Astrocyte (in vitro differentiated cells and primary cell): Measurements from ENCODE around the gene LMBRD1. TPM values are rescaled to one million over a fixed set of nuclear protein-coding genes. Genes with fewer than 3 reads are reported as not detected.

ENCODE experiments used
- DNase-seq: peaks from one replicate; pipeline ENCODE4 v3.0.0-alpha.2; 2010; ENCODE audit warnings: low read depth
- FAIRE-seq: peaks from 2 replicates; lab custom pipeline; 2011; peaks lifted over from hg19 to GRCh38; lab: Jason Lieb, UNC
- H2AFZ ChIP-seq: 2 replicates; pipeline ENCODE4 v1.6.0; 2012; ENCODE audit warnings: low read depth, low read length, inconsistent platforms
- H3K27ac ChIP-seq: 2 replicates; pipeline ENCODE4 v1.5.1; 2011; ENCODE audit warnings: low read depth, low read length, inconsistent platforms
- H3K27me3 ChIP-seq: 2 replicates; pipeline ENCODE4 v1.6.0; 2011; ENCODE audit warnings: low read length, inconsistent platforms; ENCODE audit not compliant: insufficient read depth
- H3K36me3 ChIP-seq: 2 replicates; pipeline ENCODE4 v1.5.1; 2011; ENCODE audit warnings: low read length, inconsistent platforms; ENCODE audit not compliant: insufficient read depth
- H3K4me1 ChIP-seq: 2 replicates; pipeline ENCODE4 v1.5.1; 2011; ENCODE audit warnings: low read length, inconsistent platforms; ENCODE audit not compliant: insufficient read depth
- H3K4me2 ChIP-seq: 2 replicates; pipeline ENCODE4 v1.6.0; 2012; ENCODE audit warnings: low read length, inconsistent platforms
- H3K4me3 ChIP-seq: 2 replicates; pipeline ENCODE4 v1.5.1; 2011; ENCODE audit warnings: low read depth, mild to moderate bottlenecking, low read length, inconsistent platforms; ENCODE audit not compliant: insufficient read depth
- H3K79me2 ChIP-seq: 2 replicates; pipeline ENCODE4 v1.6.0; 2012; ENCODE audit warnings: mild to moderate bottlenecking, low read length, inconsistent platforms; ENCODE audit not compliant: insufficient read depth
- H3K9ac ChIP-seq: 2 replicates; pipeline ENCODE4 v1.6.0; 2012; ENCODE audit warnings: mild to moderate bottlenecking, low read length, inconsistent platforms
- H3K9me3 ChIP-seq: 2 replicates; pipeline ENCODE4 v1.5.1; 2012; ENCODE audit warnings: low read depth, mild to moderate bottlenecking, low read length, inconsistent platforms; ENCODE audit not compliant: insufficient read depth
- H4K20me1 ChIP-seq: 2 replicates; pipeline ENCODE4 v1.6.0; 2012; ENCODE audit warnings: low read length, inconsistent platforms; ENCODE audit not compliant: insufficient read depth
- H3K27ac Mint-ChIP-seq: one replicate; pipeline ENCODE4 v1.8.0; 2021; ENCODE audit warnings: mild to moderate bottlenecking, mixed read lengths; ENCODE audit not compliant: unreplicated experiment
- H3K27me3 Mint-ChIP-seq: one replicate; pipeline ENCODE4 v1.8.0; 2021; ENCODE audit warnings: low read depth, mixed read lengths; ENCODE audit not compliant: unreplicated experiment
- H3K36me3 Mint-ChIP-seq: one replicate; pipeline ENCODE4 v1.8.0; 2021; ENCODE audit warnings: low read depth, mixed read lengths; ENCODE audit not compliant: unreplicated experiment
- H3K4me1 Mint-ChIP-seq: one replicate; pipeline ENCODE4 v1.8.0; 2021; ENCODE audit warnings: low read depth, mixed read lengths; ENCODE audit not compliant: unreplicated experiment
- H3K4me3 Mint-ChIP-seq: one replicate; pipeline ENCODE4 v1.8.0; 2021; ENCODE audit warnings: mild to moderate bottlenecking, moderate library complexity, mixed read lengths; ENCODE audit not compliant: unreplicated experiment
- H3K9me3 Mint-ChIP-seq: one replicate; pipeline ENCODE4 v1.8.0; 2021; ENCODE audit warnings: mild to moderate bottlenecking, mixed read lengths; ENCODE audit not compliant: unreplicated experiment
- EZH2 ChIP-seq: IDR thresholded peaks from 2 replicates; pipeline ENCODE4 v1.6.1; 2012; ENCODE audit warnings: mild to moderate bottlenecking, low read length, inconsistent platforms; ENCODE audit not compliant: insufficient read depth
- total RNA-seq: library from RNA; stranded (reverse); gene quantifications from 2 replicates; pipeline ENCODE4 v1.2.1, GENCODE V29; 2021
- TF ChIP-seq, protein P1 (sequence below): IDR thresholded peaks from 2 replicates; pipeline ENCODE4 v1.5.1; 2011; ENCODE audit warnings: low read depth, mild to moderate bottlenecking, inconsistent platforms, low read length, moderate library complexity; ENCODE audit not compliant: insufficient read depth

The LMBRD1 gene
- total RNA-seq, 1 donor from 2014 or later = 22.0 TPM

DNA sequence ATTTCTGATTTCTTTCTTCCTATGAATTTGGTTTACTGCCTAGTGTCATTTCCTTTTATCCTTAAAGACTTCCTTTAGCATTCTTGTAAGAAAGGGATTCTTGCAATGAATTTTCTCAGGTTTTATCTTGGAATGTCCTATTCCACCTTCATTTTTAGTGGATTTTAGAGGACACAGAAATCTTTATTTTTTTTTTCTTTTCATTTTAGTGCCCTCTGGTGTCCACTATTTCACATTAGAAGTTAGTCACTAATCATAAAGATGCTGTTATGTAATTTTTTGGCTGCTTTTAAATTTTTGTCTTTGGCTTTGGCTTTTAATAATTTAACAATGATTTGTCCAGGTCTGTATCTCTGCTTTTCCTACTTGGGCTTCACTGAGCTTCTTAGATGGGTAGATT is 28.1 kb downstream of the LMBRD1 start:
- no peaks in the 10 kb centered on the region for H3K9me3 ChIP-seq
- H3K27me3 Mint-ChIP-seq = no peaks in the 10 kb centered on the region
- no peaks in the 10 kb centered on the region for H3K79me2 ChIP-seq
- H3K4me3 Mint-ChIP-seq = no peak overlapping the region
- peaks cover 7% of the 10 kb centered on the region for H3K4me1 Mint-ChIP-seq
- no peaks in the 10 kb centered on the region for H3K36me3 Mint-ChIP-seq
- no peaks in the 10 kb centered on the region for H3K27me3 ChIP-seq
- H3K27ac Mint-ChIP-seq = no peak overlapping the region
- FAIRE-seq = no peak
- H3K27ac ChIP-seq = no peak overlapping the region
- H3K4me1 ChIP-seq = no peaks in the 10 kb centered on the region
- no peak for DNase-seq
- no peak overlapping the region for H3K4me2 ChIP-seq
- H4K20me1 ChIP-seq = no peaks in the 10 kb centered on the region
- no peak overlapping the region for H3K9ac ChIP-seq
- H3K9me3 Mint-ChIP-seq = no peaks in the 10 kb centered on the region
- TF ChIP-seq, protein P1, sequence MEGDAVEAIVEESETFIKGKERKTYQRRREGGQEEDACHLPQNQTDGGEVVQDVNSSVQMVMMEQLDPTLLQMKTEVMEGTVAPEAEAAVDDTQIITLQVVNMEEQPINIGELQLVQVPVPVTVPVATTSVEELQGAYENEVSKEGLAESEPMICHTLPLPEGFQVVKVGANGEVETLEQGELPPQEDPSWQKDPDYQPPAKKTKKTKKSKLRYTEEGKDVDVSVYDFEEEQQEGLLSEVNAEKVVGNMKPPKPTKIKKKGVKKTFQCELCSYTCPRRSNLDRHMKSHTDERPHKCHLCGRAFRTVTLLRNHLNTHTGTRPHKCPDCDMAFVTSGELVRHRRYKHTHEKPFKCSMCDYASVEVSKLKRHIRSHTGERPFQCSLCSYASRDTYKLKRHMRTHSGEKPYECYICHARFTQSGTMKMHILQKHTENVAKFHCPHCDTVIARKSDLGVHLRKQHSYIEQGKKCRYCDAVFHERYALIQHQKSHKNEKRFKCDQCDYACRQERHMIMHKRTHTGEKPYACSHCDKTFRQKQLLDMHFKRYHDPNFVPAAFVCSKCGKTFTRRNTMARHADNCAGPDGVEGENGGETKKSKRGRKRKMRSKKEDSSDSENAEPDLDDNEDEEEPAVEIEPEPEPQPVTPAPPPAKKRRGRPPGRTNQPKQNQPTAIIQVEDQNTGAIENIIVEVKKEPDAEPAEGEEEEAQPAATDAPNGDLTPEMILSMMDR = peak; percentile 17
- TF ChIP-seq EZH2 = no peak
- H3K4me3 ChIP-seq = no peak overlapping the region
- no peak overlapping the region for H2AFZ ChIP-seq
- no peaks in the 10 kb centered on the region for H3K36me3 ChIP-seq

DNA sequence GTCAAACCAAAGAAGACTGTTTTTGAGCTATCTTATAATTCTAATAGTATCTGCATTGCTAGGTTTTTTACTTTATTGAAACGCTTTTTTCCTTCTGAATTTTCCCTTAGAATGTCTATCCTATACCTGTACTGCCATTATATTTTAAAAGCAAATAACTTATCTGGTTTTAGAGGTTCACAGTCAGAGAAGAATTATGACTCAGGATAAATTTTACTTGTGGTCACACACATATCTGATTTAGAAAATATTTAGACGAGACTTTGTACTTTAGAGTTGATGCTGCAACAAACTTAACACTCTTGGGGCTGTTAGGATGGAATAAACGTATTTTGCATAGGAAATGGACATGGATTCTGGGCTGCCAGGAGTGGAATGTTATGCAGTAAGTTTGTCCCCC is 33.0 kb downstream of the LMBRD1 start:
- no peaks in the 10 kb centered on the region for H3K36me3 ChIP-seq
- no peak overlapping the region for H3K27ac ChIP-seq
- Mint-ChIP-seq H3K36me3 (no peaks in the 10 kb centered on the region), H3K9me3 (no peaks in the 10 kb centered on the region), H3K27ac (no peak overlapping the region), H3K4me1 (no peaks in the 10 kb centered on the region), H3K4me3 (no peak overlapping the region), H3K27me3 (no peaks in the 10 kb centered on the region)
- no peaks in the 10 kb centered on the region for H3K9me3 ChIP-seq
- H4K20me1 ChIP-seq = no peaks in the 10 kb centered on the region
- no peaks in the 10 kb centered on the region for H3K79me2 ChIP-seq
- TF ChIP-seq EZH2 = no peak
- TF ChIP-seq, protein P1 = no peak
- H3K27me3 ChIP-seq = no peaks in the 10 kb centered on the region
- H3K4me3 ChIP-seq = no peak overlapping the region
- FAIRE-seq (no peak), DNase-seq (no peak)
- H2AFZ ChIP-seq = no peak overlapping the region
- no peak overlapping the region for H3K4me2 ChIP-seq
- no peaks in the 10 kb centered on the region for H3K4me1 ChIP-seq
- H3K9ac ChIP-seq = no peak overlapping the region

DNA sequence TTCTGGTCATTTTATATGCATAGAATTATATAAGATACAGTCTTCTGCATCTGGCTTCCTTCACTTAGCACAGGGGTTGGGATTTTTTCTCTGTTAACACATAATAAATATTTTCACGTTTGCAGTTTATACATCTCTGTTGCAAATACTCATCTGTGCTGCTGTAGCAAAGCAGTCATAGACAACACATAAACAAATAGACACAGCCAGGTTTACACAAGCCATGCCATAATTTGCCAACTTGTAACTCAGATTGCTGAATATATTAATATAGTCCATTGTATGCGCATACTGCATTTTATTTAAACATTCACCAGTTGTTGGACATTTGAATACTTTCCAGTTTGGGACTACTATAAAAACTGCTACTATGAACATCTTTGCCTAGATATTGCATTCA is 35.0 kb downstream of the LMBRD1 start:
- Histone ChIP-seq H3K9ac (no peak overlapping the region), H3K4me2 (no peak overlapping the region), H3K79me2 (no peaks in the 10 kb centered on the region), H3K9me3 (no peaks in the 10 kb centered on the region), H3K27ac (no peak overlapping the region), H2AFZ (no peak overlapping the region), H3K4me1 (no peaks in the 10 kb centered on the region), H3K36me3 (no peaks in the 10 kb centered on the region), H3K4me3 (no peak overlapping the region), H4K20me1 (no peaks in the 10 kb centered on the region), H3K27me3 (no peaks in the 10 kb centered on the region)
- H3K4me1 Mint-ChIP-seq = no peaks in the 10 kb centered on the region
- FAIRE-seq (no peak), DNase-seq (no peak)
- TF ChIP-seq EZH2 = no peak
- TF ChIP-seq, protein P1 = no peak
- no peak overlapping the region for H3K27ac Mint-ChIP-seq
- H3K4me3 Mint-ChIP-seq = no peak overlapping the region
- no peaks in the 10 kb centered on the region for H3K9me3 Mint-ChIP-seq
- no peaks in the 10 kb centered on the region for H3K36me3 Mint-ChIP-seq
- H3K27me3 Mint-ChIP-seq = no peaks in the 10 kb centered on the region
